SU-DHL-6 (cell line): ENCODE measurements around the gene FIGN.

ENCODE experiments used
- CTCF ChIP-seq: fragments of 200-600 bp; sonication (generic); IDR thresholded peaks from one replicate; pipeline ENCODE4 v1.5.1; 2017; ENCODE audit warnings: antibody characterized with exemption, mild to moderate bottlenecking, low read length, moderate library complexity; ENCODE audit not compliant: insufficient read depth, poor library complexity, severe bottlenecking
- EZH2phosphoT487 ChIP-seq: fragments of 200-600 bp; sonication (generic), shearing (Covaris generic); conservative IDR thresholded peaks from 2 replicates; pipeline ENCODE4 v1.6.1; 2018; ENCODE audit warnings: mild to moderate bottlenecking, antibody characterized with exemption, low read length, moderate library complexity, mixed read lengths

- TF ChIP-seq CTCF (no peak), EZH2phosphoT487 (no peak)
These were observed 17.9 kb upstream of the FIGN start for GRCh38 chr2:163753726-163754125.
